ENCODE results near the gene SORL1. TPM values are rescaled to one million over a fixed set of nuclear protein-coding genes. Genes with fewer than 3 reads are reported as not detected.

SORL1 gene
- total RNA-seq = under 0.01 and 0.09 TPM in 2 replicates

GRCh38 chr11:121451986-121452608 lies at the start of gene SORL1:
TSS of gene SORL1 (plus strand) at chr11:121452314. CDS start at chr11:121452332, 18 bp downstream.

GRCh38 chr11:121452609-121453150 lies 566 bp downstream of the SORL1 start, which contains the start of gene SORL1-AS1:
TSS of gene SORL1-AS1 (minus strand) at chr11:121452967.

Other genes with a start within 250 kb of the SORL1 start
- 22.5 and 27.6 TPM in 2 replicates for gene SC5D, start 159.5 kb upstream of the SORL1 start, total RNA-seq